Right lobe of liver (tissue), 6 donors: ENCODE data around the gene PARP15. TPM values are rescaled to one million over a fixed set of nuclear protein-coding genes. Genes with fewer than 3 reads are reported as not detected.

Experiments
- ATAC-seq, 4 donors: fragments of 200-7000 bp; cut with Tn5 transposase; one replicate each; pipeline ENCODE4 v1.9.1; 2020; ENCODE audit warnings: mild to moderate bottlenecking in 4 of 4, moderate library complexity in 4 of 4
- DNase-seq, 3 donors: peaks; one replicate each; pipeline ENCODE4 v3.0.0-alpha.2; 2020
- H3K27ac ChIP-seq, 3 donors: fragments of 200-600 bp; one replicate each; pipeline ENCODE4 v1.8.0; 2022
- H3K27me3 ChIP-seq, 2 donors: fragments of 200-600 bp; one replicate each; pipeline ENCODE4 v1.8.0; 2022
- H3K36me3 ChIP-seq, 4 donors: fragments of 200-600 bp; sonication (generic) in 1 of 4; one replicate each; pipeline versions ENCODE4 v1.5.1 to v1.8.0; 2017 to 2022; ENCODE audit warnings: control low read depth in 1 of 4
- H3K4me1 ChIP-seq, 4 donors: fragments of 200-600 bp; sonication (generic) in 1 of 4; one replicate each; pipeline versions ENCODE4 v1.5.1 to v1.8.0; 2017 to 2022; ENCODE audit warnings: control low read depth in 1 of 4
- H3K4me3 ChIP-seq, 3 donors: fragments of 200-600 bp; one replicate each; pipeline ENCODE4 v1.8.0; 2022
- H3K9me3 ChIP-seq, 4 donors: fragments of 200-600 bp; sonication (generic) in 1 of 4; one replicate each; pipeline versions ENCODE4 v1.5.1 to v1.8.0; 2017 to 2022; ENCODE audit warnings: control low read depth in 1 of 4
- POLR2A ChIP-seq: fragments of 450-650 bp; IDR thresholded peaks from one replicate; pipeline ENCODE4 v1.6.1; 2017; ENCODE audit warnings: antibody characterized with exemption, mild to moderate bottlenecking
- WGBS: methylation state at CpG from one replicate; pipeline ENCODE4 v1.1.6; 2018; ENCODE audit warnings: low coverage, low lambda C conversion rate; ENCODE audit not compliant: insufficient coverage; ENCODE audit errors: missing lambda C conversion rate; 5-methylcytosine and 5-hydroxymethylcytosine counted together
- intact Hi-C, 2 donors: fragments of 100-400 bp; cut with DNase I; formaldehyde crosslinking; loops; one replicate each; pipeline versions ENCODE4 v1.11.2 to v1.14.1; 2022
- total RNA-seq, 6 experiments: library from RNA; depleted of rRNA in 2 of 6; stranded (reverse); fragments of >200 nt in 2 of 6; fragmentation: NEBNext Ultra II Directional in 3 of 6; extraction: Animal tissue kit (Norgen Biotek cat#: 25700) in 3 of 6; gene quantifications; one replicate each; pipeline versions ENCODE4 v1.1.0 to v1.2.4, GENCODE V29; 2016 to 2023
- TF ChIP-seq, protein P1 (sequence below), 4 donors: fragments of 200-600 bp in 3 of 4; fragments of 450-650 bp in 1 of 4; IDR thresholded peaks; one replicate each; pipeline versions ENCODE4 v1.5.1 to v1.8.0; 2016 to 2022; ENCODE audit warnings: antibody characterized with exemption in 4 of 4, mild to moderate bottlenecking in 2 of 4
- donor health status: DM: no; HTN: yes; CAD: no.
- donor health status: DM: no; HTN: no; CAD: no.
- donor health status: DM: no; HTN: no; CAD: no.
- donor health status: DM: no; HTN: yes; CAD: no.
- donor health status: DM: no; HTN: yes; CAD: no.

PARP15 gene
- total RNA-seq, 6 experiments from 2014 or later: 0.37 to 1.5 (median 1.3) TPM

DNA sequence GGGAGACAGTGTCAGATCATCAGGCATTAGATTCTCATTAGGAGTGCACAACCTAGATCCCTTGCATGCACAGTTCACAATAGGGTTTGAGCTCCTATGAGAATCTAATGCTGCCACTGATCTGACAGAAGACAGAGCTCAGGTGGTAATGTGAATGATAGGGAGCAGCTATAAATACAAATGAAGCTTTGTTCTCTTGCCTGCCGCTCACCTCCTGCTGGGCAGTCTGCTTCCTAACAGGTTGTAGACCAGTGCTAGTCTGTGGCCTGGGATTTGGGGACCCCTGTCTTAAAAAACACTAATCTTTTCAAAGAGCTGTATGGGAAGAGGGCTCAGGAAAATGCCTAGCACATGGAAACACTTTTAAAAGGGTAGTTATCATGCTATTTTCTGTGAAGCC lies 52.3 kb downstream of the PARP15 start:
- ATAC-seq (no peak), DNase-seq (no peak)
- Histone ChIP-seq H3K4me3 (no peak overlapping the region), H3K4me1 (no peaks in the 10 kb centered on the region), H3K27me3 (no peaks in the 10 kb centered on the region), H3K9me3 (no peaks in the 10 kb centered on the region), H3K36me3 (peaks cover 0 to 28% (median 0%) of the 10 kb centered on the region in 4 donors), H3K27ac (no peak overlapping the region)
- 100% methylated on average over 1 of the region's 1 CpG for WGBS
- intact Hi-C loops: no loop called here
- TF ChIP-seq, protein P1, sequence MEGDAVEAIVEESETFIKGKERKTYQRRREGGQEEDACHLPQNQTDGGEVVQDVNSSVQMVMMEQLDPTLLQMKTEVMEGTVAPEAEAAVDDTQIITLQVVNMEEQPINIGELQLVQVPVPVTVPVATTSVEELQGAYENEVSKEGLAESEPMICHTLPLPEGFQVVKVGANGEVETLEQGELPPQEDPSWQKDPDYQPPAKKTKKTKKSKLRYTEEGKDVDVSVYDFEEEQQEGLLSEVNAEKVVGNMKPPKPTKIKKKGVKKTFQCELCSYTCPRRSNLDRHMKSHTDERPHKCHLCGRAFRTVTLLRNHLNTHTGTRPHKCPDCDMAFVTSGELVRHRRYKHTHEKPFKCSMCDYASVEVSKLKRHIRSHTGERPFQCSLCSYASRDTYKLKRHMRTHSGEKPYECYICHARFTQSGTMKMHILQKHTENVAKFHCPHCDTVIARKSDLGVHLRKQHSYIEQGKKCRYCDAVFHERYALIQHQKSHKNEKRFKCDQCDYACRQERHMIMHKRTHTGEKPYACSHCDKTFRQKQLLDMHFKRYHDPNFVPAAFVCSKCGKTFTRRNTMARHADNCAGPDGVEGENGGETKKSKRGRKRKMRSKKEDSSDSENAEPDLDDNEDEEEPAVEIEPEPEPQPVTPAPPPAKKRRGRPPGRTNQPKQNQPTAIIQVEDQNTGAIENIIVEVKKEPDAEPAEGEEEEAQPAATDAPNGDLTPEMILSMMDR (IDR thresholded peaks at IDR 0.05): no peak
- no peak for TF ChIP-seq POLR2A

DNA sequence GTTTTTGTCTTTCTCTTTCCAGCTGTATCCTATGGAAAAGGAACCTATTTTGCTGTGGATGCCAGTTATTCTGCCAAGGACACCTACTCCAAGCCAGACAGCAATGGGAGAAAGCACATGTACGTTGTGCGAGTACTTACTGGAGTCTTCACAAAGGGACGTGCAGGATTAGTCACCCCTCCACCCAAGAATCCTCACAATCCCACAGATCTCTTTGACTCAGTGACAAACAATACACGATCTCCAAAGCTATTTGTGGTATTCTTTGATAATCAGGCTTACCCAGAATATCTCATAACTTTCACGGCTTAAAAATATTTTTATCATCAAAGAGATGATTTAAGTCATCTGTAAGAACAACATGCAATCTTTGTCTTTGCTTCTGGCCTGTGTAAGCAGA lies 58.3 kb downstream of the PARP15 start:
- Histone ChIP-seq H3K27ac (no peak overlapping the region), H3K9me3 (no peaks in the 10 kb centered on the region), H3K36me3 (peaks cover 0 to 44% (median 0%) of the 10 kb centered on the region in 4 donors), H3K4me1 (peaks cover 0 to 4% (median 0%) of the 10 kb centered on the region in 4 donors), H3K27me3 (no peaks in the 10 kb centered on the region), H3K4me3 (no peak overlapping the region)
- DNase-seq (no peak), ATAC-seq (no peak)
- no peak for TF ChIP-seq POLR2A
- TF ChIP-seq, protein P1 (IDR thresholded peaks at IDR 0.05): no peak
- 89% methylated on average over 5 of the region's 5 CpGs for WGBS
- intact Hi-C loops: no loop called here

DNA sequence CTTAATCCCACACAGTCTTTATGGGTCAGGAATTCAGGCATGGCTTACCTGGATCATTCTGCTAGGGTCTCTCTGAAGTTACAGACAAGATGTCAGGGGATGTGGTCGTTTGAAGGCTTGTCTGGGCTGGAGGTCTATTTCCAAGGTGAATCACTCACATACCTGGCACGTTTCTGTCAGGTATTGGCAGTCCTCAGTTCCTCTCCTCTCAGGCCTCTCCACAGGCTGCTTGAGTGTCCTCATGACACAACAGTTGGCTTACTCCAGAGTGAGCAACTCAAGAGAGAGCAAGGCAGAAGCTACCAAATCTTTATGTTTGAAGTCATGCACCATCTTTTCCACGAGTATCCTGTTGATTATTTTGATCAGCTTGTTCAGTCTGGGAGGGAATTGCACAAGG lies 59.2 kb downstream of the PARP15 start:
- WGBS: 54% methylated on average over 2 of the region's 3 CpGs
- H3K27ac ChIP-seq: no peak overlapping the region
- ATAC-seq: no peak
- no peak overlapping the region for H3K4me3 ChIP-seq
- H3K36me3 ChIP-seq: peaks cover 0 to 38% (median 0%) of the 10 kb centered on the region in 4 donors
- TF ChIP-seq, protein P1 (IDR thresholded peaks at IDR 0.05): no peak
- TF ChIP-seq POLR2A: no peak
- DNase-seq: no peak
- H3K9me3 ChIP-seq: no peaks in the 10 kb centered on the region
- H3K27me3 ChIP-seq: no peaks in the 10 kb centered on the region
- intact Hi-C loops: no loop called here
- peaks cover 0 to 12% (median 0%) of the 10 kb centered on the region in 4 donors for H3K4me1 ChIP-seq

- DNase-seq (no peak), ATAC-seq (peak in 1 of 4 donors; percentile 36)
- H3K4me3 ChIP-seq: no peak overlapping the region
- TF ChIP-seq POLR2A: no peak
- TF ChIP-seq, protein P1 (IDR thresholded peaks at IDR 0.05): no peak
- peaks cover 0 to 32% (median 0%) of the 10 kb centered on the region in 4 donors for H3K4me1 ChIP-seq
- intact Hi-C loops: no loop called here
- no peaks in the 10 kb centered on the region for H3K9me3 ChIP-seq
- no peak overlapping the region for H3K27ac ChIP-seq
- no peaks in the 10 kb centered on the region for H3K27me3 ChIP-seq
- H3K36me3 ChIP-seq: peaks cover 0 to 15% (median 0%) of the 10 kb centered on the region in 4 donors
Observed at GRCh38 chr3:122640437-122640999, 63.1 kb downstream of the PARP15 start.
